Effector memory CD4-positive, alpha-beta T cell (primary cell): ENCODE results near the gene RAB5IF.

Experiments used
- DNase-seq, 3 donors: peaks; one replicate each; pipeline ENCODE4 v3.0.0-alpha.2; 2020
- H3K27ac ChIP-seq: 2 replicates; pipeline ENCODE4 v1.7.0; 2013; ENCODE audit warnings: mild to moderate bottlenecking, low read length, moderate library complexity; ENCODE audit not compliant: insufficient read depth, poor library complexity, severe bottlenecking
- H3K27me3 ChIP-seq: replicated peaks from 2 replicates; pipeline ENCODE4 v1.7.0; 2013; ENCODE audit warnings: mild to moderate bottlenecking, low read length; ENCODE audit not compliant: insufficient read depth, control insufficient read depth, poor library complexity, severe bottlenecking
- H3K36me3 ChIP-seq: 2 replicates; pipeline ENCODE4 v1.7.0; 2013; ENCODE audit warnings: mild to moderate bottlenecking, low read length, moderate library complexity; ENCODE audit not compliant: control insufficient read depth, insufficient read depth
- H3K4me1 ChIP-seq: 2 replicates; pipeline ENCODE4 v1.7.0; 2013; ENCODE audit warnings: low read length, mild to moderate bottlenecking; ENCODE audit not compliant: control insufficient read depth, insufficient read depth, poor library complexity, severe bottlenecking
- H3K4me3 ChIP-seq: 2 replicates; pipeline ENCODE4 v1.7.0; 2013; ENCODE audit warnings: low read length, low read depth, mild to moderate bottlenecking; ENCODE audit not compliant: insufficient read depth, poor library complexity, severe bottlenecking
- H3K9me3 ChIP-seq: 2 replicates; pipeline ENCODE4 v1.7.0; 2013; ENCODE audit warnings: mild to moderate bottlenecking, low read length, moderate library complexity; ENCODE audit not compliant: control insufficient read depth

RAB5IF gene

DNA sequence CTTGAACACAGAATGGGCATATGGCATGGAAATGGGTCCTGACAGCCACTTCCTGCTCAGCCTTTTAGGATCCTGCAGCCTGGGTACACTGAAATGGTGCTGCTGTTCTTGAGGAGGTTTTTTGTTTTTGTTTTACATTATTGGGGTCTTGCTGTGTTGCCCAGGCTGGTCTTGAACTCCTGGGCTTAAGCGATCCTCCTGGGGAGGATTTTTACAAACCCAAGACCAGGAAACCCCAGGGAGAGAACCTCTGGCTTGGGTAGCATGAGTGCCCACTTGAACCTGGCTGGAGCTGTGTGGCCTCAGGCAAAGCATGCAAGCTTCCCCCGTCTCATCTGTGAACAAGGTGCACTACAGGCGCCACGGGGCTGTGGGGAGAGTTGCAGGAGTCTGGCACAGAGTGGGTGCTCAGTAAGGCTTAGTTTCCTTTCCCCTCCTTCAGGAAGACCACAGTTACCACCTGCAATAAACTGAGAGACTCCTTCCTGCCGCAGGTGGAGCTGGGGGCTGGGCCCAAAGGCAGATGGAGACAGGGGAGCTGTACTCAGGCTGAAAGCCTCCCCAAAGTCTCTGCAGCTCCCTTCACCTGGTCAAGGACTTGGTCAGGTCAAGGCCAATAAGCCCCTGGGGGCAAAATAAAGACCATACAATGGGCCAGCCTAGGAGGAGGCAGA is 38.6 kb downstream of the RAB5IF start:
- H3K36me3 ChIP-seq = peaks cover 20% of the 10 kb centered on the region
- H3K4me3 ChIP-seq = peak overlapping the region; percentile 53
- peaks cover 31% of the 10 kb centered on the region for H3K4me1 ChIP-seq
- no peaks in the 10 kb centered on the region for H3K27me3 ChIP-seq
- peak; percentile 26 to 60 (median 46) for DNase-seq
- peak overlapping the region; percentile 71 for H3K27ac ChIP-seq
- H3K9me3 ChIP-seq = no peaks in the 10 kb centered on the region

DNA sequence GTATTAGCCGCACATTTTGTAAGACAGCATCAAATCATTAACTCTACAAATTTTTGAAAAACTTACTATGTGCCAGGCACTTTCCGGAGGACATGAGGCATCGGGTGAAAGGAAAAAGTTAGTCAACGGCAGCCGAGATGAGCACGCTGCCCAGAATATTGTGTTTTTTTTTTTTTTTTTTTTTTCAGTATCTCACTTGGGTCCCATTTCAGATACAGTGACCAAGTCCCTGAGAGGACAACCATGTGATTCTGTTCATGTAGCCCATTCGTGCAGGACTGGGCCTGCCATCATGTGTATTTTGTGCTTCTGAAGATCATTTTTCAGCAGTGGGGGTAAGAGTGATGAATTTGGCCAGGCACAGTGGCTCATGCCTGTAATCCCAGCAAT is 39.1 kb downstream of the RAB5IF start:
- H3K9me3 ChIP-seq = no peaks in the 10 kb centered on the region
- peak overlapping the region; percentile 53 for H3K4me3 ChIP-seq
- H3K4me1 ChIP-seq = peaks cover 31% of the 10 kb centered on the region
- H3K27ac ChIP-seq = peak overlapping the region; percentile 71
- no peak for DNase-seq
- no peaks in the 10 kb centered on the region for H3K27me3 ChIP-seq
- peaks cover 15% of the 10 kb centered on the region for H3K36me3 ChIP-seq

DNA sequence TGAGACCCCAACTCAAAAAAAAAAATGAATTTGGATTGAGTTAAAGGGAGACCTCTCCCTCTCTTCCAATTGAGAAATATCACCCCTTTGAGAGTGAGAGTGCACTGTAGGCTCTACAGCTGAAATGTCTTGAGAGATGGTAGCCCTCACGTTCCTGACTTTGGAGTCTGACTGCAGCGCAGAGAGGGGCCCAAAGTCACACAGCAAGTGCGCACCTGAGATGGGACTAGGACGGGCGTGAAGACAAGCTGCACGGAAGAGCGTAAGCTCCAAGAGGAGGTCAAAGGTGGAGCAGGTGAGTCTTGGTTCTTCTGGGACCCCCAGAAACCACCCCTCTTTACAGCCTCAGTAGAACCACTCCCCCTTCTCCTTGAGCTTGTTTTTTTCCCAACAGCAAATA is 39.8 kb downstream of the RAB5IF start:
- Histone ChIP-seq H3K4me1 (peaks cover 31% of the 10 kb centered on the region), H3K27ac (peak overlapping the region; percentile 71), H3K4me3 (peak overlapping the region; percentile 61), H3K36me3 (peaks cover 9% of the 10 kb centered on the region), H3K9me3 (no peaks in the 10 kb centered on the region), H3K27me3 (no peaks in the 10 kb centered on the region)
- DNase-seq = no peak

DNA sequence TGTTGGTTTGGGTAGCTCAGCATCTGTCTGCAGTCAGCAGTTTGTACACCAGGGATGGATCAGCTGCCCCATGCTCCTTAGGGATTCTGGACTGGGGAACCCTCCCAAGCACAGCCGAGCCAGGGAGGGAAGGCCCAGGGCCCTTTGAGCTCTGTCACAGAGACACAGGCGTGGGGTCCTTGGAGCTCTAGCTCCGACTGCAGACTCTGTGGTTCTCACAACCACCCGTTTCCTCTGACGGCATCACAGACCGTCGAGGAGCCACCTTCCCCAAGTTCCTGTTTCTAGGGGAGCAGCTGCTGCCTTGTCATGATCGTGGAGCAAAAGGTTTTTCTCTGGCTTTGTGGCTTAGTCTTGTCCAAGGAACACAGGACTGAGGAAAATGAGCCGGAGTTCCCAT is 40.4 kb downstream of the RAB5IF start, which contains the start of gene SLA2:
Gene SLA2, minus strand, starts transcription at position 199 of the 400 bp plus-strand sequence. CDS start 4,861 bp downstream, outside the sequence.
- peak; percentile 42 to 58 (median 51) for DNase-seq
- peak within 1 kb of the TSS; percentile 61 for H3K4me3 ChIP-seq
- no peaks in the 10 kb centered on the region for H3K27me3 ChIP-seq
- H3K9me3 ChIP-seq = no peaks in the 10 kb centered on the region
- peaks cover 31% of the 10 kb centered on the region for H3K4me1 ChIP-seq
- peaks cover 4% of the 10 kb centered on the region for H3K36me3 ChIP-seq
- H3K27ac ChIP-seq = peak within 1 kb of the TSS; percentile 71

DNA sequence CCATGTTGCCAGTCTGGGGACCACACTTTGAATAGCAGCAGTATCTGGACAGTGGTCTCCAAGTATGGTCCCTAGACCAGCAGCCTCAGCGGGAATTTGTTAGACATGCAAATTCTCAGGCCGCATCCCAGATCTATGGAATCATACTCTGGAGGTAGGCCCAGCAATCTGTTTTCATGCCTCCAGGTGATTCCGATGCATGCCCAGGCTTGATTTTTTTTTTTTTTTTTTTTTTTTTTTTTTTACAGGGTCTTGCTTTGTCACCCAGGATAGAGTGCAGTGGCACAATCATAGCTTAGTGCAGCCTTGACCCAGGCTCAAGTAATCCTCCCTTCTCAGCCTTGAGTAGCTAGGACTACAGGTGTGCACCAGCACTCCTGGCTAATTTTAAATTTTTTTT is 41.1 kb downstream of the RAB5IF start:
- H3K4me1 ChIP-seq = peaks cover 31% of the 10 kb centered on the region
- H3K27ac ChIP-seq = peak overlapping the region; percentile 71

DNA sequence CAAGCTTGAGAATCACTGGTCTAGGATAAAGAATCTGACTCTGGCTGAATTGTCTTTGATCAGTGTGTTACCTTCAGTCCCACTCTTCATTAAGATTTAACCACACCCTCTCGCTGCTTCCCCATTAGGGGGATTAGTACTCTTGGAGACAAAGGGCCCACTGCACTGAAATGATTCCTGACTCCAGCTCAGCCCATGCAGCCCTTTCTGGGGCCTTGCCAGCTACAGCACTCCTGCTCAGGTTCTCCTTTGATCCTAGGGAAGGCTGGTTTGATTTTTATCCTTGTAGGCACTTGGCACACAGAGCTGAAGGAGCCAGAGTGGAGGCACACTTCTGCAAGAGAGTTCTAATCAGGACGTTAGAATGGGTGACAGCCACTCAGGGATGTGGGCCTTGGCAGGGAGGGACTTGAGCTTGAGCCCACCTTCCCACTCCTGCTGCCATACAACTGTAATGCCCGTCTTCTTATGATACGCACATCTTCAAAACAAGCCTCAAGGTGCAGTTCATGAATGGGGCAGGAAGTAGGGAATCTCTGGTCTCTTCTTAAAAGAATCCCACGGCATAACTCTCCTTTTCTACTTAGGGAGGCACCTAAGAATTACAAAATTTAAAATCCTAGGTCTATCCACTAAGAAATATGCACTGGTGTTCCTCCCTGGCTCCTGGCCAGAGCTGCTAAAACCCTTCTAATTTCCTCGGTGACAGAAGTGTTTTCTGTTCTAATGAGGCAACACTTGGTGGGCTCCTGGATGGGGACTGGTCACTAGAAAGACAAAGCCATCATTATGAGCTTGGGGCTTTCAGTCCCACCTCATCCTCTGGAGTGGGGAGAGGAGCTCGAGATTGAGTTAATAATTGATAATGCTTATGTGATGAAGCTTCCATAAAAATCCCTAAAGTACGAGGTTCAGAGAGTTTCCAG is 41.9 kb downstream of the RAB5IF start:
- no peak for DNase-seq
- H3K27me3 ChIP-seq = no peaks in the 10 kb centered on the region
- no peak overlapping the region for H3K4me3 ChIP-seq
- no peaks in the 10 kb centered on the region for H3K9me3 ChIP-seq
- H3K27ac ChIP-seq = no peak overlapping the region
- peaks cover 3% of the 10 kb centered on the region for H3K36me3 ChIP-seq
- peaks cover 27% of the 10 kb centered on the region for H3K4me1 ChIP-seq

More for the DNA sequence above, 41.1 kb downstream of the RAB5IF start:
- Histone ChIP-seq H3K9me3 (no peaks in the 10 kb centered on the region), H3K36me3 (no peaks in the 10 kb centered on the region), H3K27me3 (no peaks in the 10 kb centered on the region), H3K4me3 (no peak overlapping the region)
- no peak for DNase-seq

DNA sequence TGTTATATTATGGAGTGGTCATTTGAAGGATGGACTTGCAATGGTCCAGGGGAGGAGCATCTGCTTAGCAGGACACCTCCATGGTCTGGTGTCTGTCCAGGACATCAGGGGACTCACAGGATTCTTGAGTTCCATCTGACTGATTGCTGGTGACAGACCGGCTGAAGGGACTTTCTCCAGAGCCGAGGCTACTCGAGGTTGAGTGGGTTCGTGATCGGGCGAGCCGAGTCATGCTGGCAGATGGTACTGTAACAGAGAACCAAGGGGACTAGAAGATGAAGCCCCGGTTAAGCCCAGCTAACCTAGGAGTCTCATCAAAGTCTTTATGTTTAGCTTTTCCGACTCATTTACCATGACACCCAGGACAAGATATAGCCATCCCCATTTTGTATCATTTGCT is 47.9 kb downstream of the RAB5IF start:
- no peak overlapping the region for H3K4me3 ChIP-seq
- H3K9me3 ChIP-seq = no peaks in the 10 kb centered on the region
- DNase-seq = no peak
- H3K27ac ChIP-seq = no peak overlapping the region
- H3K4me1 ChIP-seq = peaks cover 4% of the 10 kb centered on the region
- H3K27me3 ChIP-seq = no peaks in the 10 kb centered on the region
- peaks cover 10% of the 10 kb centered on the region for H3K36me3 ChIP-seq

DNA sequence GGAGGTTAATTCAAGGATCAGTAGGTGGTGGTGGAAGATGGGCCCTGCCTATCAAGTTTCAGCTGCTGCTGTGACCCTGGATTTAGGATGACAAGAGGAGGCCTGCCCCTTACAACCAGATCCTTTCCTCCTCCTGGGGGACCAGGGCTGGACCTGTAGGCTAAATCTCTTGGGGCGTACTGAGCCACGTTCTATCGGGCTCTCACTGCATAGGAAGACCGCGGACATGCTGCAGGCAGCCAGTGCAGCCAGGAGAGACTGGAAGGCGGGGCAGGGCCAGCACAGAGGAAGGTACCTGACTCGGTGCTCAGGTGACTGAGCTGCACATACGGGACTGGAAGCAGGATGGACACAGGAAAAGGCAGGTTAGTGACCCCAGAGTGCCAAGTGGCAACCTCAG is 48.9 kb downstream of the RAB5IF start:
- no peak for DNase-seq
- Histone ChIP-seq H3K4me1 (peaks cover 6% of the 10 kb centered on the region), H3K27me3 (no peaks in the 10 kb centered on the region), H3K36me3 (peaks cover 10% of the 10 kb centered on the region), H3K9me3 (no peaks in the 10 kb centered on the region), H3K27ac (no peak overlapping the region), H3K4me3 (no peak overlapping the region)

DNA sequence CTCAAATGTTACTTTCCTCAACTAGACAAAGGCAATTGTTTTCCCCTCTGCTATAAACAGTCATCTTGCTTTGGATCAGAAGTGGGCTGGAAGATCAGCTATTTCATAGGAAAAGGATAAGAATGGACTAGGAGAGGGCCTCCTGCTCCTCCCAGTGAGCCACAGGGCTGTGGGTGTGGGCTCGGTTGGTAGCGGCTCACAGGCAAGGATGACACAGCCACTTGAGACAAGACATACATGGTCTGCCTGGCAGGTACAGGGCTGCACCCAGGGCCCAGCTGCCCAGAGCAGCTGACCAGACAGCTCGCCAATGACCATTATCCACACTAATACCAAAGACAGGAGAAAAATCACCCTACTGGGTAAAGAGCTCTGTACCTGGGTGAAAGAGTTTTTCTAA is 49.4 kb downstream of the RAB5IF start:
- Histone ChIP-seq H3K27ac (no peak overlapping the region), H3K4me1 (peaks cover 6% of the 10 kb centered on the region), H3K9me3 (no peaks in the 10 kb centered on the region), H3K36me3 (peaks cover 10% of the 10 kb centered on the region), H3K4me3 (no peak overlapping the region), H3K27me3 (no peaks in the 10 kb centered on the region)
- DNase-seq = no peak

DNA sequence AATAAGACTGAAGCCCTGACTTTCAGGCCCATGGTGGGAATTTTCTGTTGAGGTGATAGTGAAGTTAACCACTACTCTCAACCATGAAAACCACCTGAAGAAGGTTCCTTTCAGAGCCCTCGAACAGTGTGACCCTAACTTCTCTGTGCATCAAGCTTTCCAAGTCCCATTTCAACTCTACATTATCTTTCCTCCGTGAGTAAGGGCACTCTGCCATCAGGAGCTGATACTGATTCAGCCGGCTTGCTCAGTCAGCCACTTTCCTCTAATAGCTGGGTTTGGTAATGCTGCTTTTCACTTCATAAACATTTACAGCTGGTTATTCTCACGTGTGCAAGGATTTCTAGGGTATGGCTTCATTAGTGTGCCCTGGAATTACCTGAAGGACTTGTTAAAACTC is 51.2 kb downstream of the RAB5IF start:
- DNase-seq = no peak
- no peaks in the 10 kb centered on the region for H3K9me3 ChIP-seq
- H3K27ac ChIP-seq = no peak overlapping the region

More for the DNA sequence above, 51.2 kb downstream of the RAB5IF start:
- Histone ChIP-seq H3K4me3 (no peak overlapping the region), H3K36me3 (peaks cover 10% of the 10 kb centered on the region), H3K4me1 (peaks cover 6% of the 10 kb centered on the region), H3K27me3 (no peaks in the 10 kb centered on the region)
